Measurements from ENCODE around the gene TM9SF3.
"Not testable (repeated sequence)": the region's sequence is repeated elsewhere in the genome, so short reads cannot be mapped to it uniquely, and the experiment has no call there.

TM9SF3 gene

DNA sequence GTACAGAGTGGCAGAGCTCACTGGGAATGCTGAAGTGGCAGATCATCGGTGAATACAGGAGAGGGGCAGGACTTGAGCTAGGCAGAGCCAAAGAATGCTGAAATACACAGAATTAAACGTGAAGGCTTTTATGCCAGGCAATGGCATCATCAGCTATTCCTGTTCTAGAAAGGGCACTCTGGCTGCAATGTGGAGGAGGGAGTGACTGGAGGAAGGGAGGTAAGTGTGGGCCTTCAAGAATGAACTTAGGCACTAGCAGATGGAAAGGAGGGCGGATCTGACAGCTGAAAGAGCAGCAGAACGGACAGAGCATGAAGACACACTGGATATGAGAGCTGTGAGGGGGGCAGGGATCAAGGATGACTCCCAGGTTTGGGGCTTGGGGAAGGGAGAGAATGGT is 12.0 kb upstream of the TM9SF3 start:
- DNase-seq (ENCODE audit: low spot score), result no peak

DNA sequence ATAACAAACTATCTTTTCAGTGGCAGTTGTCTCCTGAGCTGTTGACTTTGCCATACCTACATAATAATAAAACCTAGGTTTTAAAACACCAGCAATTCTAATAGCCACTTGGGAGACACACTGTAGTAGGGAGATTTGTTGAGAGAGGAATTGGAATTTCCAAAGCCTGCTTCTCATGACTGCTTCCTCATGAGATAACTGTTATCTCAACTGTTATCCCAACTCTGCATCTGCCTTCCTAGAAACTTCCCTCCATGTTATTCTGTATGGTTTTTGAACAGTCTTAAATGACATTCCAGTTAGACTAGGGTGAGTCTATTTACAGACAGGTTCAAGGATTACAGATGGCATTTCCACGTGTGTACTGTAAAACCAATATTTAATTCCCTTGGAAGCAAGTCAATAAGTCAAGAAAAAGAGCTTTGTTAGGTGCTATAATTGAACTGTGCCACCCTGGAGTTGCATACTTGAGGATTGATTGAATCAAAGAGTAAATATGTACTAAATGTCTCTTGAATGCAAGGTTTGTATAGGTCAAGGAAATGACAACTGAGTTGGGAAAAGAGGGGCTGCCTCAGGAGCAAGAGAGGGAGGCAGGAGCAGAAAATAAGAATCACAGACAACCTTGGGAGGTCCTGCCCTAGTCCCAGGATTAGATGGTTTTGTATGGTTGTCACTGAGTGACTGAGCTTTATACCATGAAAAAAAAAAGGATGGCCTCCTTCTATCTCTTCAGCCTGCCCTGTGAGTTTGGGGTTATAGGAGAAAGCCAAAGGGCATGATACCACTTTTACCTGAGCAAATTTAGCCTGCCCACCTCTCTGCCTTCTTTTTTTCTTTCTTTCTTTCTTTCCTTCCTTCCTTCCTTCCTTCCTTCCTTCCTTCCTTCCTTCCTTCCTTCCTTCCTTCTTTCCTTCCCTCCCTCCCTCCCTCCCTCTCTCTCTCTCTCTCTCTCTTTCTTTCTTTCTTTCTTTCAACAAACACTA is 9.9 kb upstream of the TM9SF3 start:
- DNase-seq (ENCODE audit: low spot score), result no peak

GRCh38 chr10:96595741-96596140 is 8.9 kb upstream of the TM9SF3 start:
- DNase-seq (ENCODE audit: low spot score), result no peak

DNA sequence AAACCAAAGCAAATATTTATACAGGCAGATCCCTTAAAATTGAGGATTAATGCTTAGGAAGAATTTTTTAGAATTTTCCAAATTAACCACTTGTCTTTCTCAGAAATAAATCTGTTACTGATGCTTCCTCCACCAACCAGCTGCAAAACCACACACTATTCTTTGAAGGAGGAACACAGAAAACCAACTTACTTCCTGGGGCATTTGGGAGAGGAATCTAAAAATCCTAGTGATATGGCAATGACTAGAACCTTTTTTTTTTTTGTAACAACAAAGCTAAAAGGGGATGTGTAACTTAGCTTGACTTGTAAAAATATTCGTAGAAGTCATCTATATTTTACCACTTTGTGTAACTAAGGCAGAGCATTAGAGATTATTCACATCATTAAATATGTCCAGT is 5.1 kb upstream of the TM9SF3 start:
- no peak for DNase-seq (ENCODE audit: low spot score)

DNA sequence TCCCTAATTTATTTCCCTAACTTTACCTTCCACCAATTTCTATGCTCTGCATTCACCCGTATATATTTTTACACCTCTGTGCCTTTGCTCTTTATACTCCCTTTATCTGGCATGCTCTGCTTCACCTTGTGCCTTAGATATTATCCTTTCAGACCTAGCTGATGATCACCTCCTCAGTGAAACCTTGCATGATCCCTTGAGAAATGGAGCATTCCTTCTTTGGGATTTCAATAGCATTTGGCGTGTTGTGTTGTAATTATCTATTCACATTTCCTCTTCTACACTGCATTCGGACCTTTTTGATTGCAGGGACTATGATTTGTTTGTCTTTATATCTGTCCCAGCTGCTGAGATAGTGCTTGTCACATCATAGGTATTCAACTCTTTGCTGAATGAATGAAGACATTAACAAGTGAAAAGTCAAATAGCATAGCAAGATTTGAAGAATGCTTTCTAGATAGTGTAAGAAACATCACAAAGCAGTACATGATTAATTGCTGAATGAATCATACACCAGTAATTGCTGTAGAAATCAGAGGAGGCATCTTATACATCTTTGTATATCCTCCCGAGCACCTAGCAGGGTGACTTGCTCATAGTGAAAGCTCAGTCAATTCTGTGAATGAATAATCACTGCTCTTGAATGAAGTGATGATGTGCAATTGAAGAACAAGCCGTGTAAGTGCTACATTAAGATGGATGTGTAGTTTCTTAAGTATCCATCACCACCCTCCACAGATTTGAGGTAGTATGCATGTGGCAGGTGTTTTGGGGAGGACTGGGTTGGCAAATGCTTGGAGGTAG is 2.0 kb upstream of the TM9SF3 start:
- peak; percentile 93 for DNase-seq (ENCODE audit: low spot score)

DNA sequence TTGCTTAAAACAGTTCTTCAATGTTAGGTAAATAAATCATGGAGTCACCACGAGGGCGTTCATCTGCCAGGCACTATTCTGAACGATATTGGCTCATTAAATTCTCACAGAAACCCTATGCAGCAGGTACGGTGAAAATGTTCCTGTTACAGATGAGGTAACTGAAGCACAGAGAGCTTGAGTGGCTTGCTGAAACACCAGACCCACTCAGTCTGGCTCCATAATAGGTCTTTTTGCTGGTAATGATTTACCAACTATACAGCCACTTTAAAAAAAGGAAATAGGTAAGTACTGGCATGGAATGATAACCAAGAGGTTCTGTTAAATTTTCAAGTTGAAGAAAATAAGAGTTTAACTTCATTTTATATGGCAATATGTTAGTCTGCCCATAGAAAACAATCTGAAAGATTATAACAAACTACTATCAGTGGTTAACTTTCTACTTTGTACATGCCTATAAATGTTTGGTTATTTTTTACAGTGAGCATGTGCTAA is 1.3 kb upstream of the TM9SF3 start:
- DNase-seq (ENCODE audit: low spot score), result no peak

GRCh38 chr10:96587264-96588059 is 650 bp upstream of the TM9SF3 start:
- peak; percentile 51 for DNase-seq (ENCODE audit: low spot score)

- peak; percentile 32 for DNase-seq (ENCODE audit: low spot score)
Measured at GRCh38 chr10:96585736-96586418, 935 bp downstream of the TM9SF3 start.

- no peak for DNase-seq (ENCODE audit: low spot score)
Measured at GRCh38 chr10:96584474-96584873, 2.3 kb downstream of the TM9SF3 start.

DNA sequence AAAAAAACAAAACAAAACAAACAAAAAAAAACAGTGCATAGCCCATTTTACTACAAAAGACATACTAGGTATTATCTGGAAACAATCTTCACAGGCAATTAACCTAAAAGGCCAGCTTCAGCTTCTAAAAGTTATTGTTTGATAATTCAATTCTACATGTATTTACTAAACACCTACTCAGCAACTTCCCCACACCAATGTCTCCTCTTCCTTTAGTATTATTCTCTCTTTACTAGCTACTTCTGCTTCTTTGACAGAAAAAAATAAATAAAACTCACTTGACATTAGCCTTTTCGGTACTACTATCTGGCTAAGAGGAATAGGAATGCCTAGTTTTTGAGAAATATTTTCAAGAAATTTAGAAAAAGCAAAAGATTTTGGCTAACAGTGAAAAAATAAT is 2.8 kb downstream of the TM9SF3 start:
- DNase-seq (ENCODE audit: low spot score), result no peak

GRCh38 chr10:96579133-96579532 is 7.7 kb downstream of the TM9SF3 start:
- DNase-seq (ENCODE audit: low spot score), result no peak

GRCh38 chr10:96578633-96579032 is 8.2 kb downstream of the TM9SF3 start:
- no peak for DNase-seq (ENCODE audit: low spot score)

DNA sequence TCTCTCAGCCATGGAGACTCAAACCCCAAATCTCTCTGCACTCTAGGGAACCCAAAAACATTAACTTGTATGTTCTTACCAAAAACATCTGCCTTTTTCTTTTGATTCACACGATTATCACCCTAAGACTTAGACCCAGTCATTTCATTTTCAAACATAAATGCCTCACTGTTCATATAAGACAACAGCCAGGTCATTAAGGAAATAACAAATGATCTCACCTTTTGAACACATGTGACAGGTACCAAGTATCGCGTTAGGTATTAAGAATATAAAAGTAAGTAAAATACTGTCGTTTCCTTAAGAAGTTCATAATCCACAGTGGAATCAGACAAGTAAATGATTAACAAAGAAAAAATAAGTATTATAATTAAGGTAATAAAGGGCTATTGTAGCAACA is 8.8 kb downstream of the TM9SF3 start:
- no peak for DNase-seq (ENCODE audit: low spot score)

DNA sequence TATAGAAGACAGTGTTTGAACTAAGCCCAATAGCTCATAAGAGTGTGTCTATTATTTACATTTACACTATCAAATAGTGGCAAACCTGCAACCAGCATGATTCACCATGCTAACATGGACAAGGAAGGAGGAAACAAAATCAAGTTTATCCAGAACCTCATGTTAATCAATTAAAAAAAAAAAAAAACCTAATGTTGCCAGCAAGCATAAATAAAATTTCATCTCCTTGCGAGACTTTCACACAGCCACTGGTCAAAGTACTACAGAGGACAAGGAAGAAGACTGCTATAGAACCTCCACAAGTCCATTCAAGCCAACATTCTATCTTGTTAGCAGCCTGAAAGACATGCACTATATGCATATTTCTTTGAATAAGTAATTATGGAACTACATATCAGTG is 9.7 kb downstream of the TM9SF3 start:
- DNase-seq (ENCODE audit: low spot score), result no peak

GRCh38 chr10:96576277-96576980 is 10.4 kb downstream of the TM9SF3 start:
- DNase-seq (ENCODE audit: low spot score), result no peak

DNA sequence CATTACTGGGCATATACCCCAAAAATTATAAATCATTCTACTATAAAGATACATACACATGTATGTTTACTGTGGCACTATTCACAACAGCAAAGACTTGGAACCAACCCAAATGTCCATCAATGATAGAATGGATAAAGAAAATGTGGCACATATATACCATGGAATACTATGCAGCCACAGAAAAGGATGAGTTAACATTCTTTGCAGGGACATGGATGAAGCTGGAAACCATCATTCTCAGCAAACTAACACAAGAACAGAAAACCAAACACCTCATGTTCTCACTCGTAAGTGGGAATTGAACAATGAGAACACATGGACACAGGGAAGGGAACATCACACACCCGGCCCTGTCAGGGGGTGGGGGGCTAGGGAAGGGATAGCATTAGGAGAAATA is 12.2 kb downstream of the TM9SF3 start:
- not testable (repeated sequence) for DNase-seq (ENCODE audit: low spot score)

DNA sequence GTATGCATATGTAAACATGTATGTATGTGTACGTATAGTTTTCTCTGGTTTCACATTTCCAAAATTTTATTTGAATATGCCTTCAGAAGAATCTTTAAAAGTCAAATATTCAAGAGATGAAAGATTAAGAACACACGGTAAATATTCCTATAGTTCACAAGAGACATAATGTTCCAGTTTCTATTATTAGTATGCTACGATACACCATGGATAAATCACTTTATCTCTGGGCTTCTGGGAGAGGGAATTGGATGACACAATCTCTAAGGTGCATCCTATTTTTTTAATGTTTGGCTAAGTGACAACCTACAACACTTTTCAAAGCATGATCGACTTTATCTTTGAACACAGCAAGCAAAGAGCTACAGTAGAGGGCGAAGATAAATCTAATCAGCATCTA is 13.8 kb downstream of the TM9SF3 start:
- no peak for DNase-seq (ENCODE audit: low spot score)

DNA sequence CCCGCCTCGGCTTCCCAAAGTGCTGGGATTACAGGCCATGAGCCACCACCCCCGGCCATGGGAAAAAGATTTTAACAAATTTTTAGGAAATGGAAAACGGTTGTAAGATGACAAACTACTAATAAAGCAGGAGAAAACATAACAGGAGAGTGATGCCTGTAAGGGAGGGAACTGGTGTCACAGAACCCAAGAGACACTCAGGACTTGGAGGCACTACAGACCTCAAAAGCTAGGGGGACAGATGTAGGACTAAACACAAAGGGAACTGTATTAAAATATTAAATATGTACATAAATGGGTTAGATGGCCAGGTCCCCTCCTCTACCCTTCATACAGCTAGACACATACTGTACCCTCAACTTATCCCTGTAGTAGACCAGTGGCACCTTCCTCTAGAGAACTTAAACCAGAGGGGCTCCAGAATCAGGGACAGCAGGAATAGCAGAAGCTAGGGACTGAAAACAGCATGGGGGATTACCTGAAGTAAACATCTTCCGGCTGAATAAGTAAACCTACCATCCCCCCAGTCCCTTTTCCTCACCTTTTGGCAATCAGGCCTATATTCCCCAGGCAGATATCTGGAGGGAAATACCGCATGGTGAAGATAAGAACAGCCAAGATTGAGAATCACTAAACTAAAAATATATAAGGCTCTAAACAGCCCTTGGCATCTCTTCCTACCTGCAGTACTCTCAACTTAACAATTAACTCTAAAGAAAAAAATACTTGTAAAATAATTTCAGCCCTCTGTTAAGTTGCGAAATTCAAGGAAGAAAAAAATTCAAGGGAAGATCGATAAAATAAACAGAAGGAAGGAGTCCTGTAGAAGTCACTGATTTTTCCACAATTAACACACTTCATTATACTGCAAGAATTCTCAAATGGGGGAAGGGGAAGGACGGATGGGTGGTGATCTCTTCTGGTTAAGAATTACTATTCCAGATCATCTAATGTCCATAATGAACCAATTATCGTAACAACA is 15.5 kb downstream of the TM9SF3 start:
- DNase-seq (ENCODE audit: low spot score), result no peak

DNA sequence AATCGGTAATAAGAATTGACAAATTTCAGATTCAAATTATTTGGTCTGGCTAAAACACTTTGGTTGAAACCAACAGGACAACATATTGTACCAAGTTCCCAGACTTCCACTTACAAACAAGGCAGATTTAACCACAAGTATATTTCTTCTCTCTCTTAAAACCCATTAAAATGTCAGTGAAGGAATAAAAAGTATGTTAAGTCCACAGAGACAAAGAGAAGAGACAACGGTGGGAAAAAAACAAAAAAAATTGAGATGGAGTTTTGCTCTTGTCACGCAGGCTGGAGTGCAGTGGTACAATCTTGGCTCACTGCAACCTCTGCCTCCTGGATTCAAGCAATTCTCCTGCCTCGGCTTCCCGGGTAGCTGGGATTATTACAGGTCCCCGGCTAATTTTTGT is 16.3 kb downstream of the TM9SF3 start:
- no peak for DNase-seq (ENCODE audit: low spot score)

DNA sequence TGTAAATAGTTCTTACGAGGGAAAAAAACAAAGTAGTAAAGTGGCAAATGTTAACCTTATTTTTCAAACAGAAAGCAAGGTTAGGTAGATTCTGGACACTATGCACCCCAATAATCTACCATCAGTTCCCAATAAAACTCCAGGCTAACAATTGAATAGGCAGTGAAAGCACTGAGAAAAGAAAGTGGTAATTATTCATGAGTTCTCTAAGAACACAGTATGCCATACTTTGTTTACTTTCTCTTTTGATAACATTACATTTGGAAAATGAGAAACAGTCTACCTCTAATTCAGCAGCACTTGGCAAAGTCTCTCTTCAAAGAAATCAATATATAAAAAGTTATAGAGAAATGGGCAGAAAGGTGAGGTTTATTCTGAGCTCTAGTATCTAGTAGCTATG is 18.4 kb downstream of the TM9SF3 start:
- DNase-seq (ENCODE audit: low spot score), result no peak
